GM12801 (cell line): Measurements from ENCODE around the gene ANKRD11.

Source experiments
- TF ChIP-seq, protein P1 (sequence below): IDR thresholded peaks from one replicate; pipeline ENCODE4 v1.5.1; 2011; ENCODE audit warnings: control low read depth; ENCODE audit not compliant: insufficient read length; ENCODE audit errors: extremely low read depth

Gene ANKRD11

GRCh38 chr16:89322321-89323119 is 167.8 kb downstream of the ANKRD11 start:
- TF ChIP-seq, protein P1, sequence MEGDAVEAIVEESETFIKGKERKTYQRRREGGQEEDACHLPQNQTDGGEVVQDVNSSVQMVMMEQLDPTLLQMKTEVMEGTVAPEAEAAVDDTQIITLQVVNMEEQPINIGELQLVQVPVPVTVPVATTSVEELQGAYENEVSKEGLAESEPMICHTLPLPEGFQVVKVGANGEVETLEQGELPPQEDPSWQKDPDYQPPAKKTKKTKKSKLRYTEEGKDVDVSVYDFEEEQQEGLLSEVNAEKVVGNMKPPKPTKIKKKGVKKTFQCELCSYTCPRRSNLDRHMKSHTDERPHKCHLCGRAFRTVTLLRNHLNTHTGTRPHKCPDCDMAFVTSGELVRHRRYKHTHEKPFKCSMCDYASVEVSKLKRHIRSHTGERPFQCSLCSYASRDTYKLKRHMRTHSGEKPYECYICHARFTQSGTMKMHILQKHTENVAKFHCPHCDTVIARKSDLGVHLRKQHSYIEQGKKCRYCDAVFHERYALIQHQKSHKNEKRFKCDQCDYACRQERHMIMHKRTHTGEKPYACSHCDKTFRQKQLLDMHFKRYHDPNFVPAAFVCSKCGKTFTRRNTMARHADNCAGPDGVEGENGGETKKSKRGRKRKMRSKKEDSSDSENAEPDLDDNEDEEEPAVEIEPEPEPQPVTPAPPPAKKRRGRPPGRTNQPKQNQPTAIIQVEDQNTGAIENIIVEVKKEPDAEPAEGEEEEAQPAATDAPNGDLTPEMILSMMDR, result no peak

GRCh38 chr16:89320782-89321501 is 169.4 kb downstream of the ANKRD11 start:
- TF ChIP-seq, protein P1, result no peak

GRCh38 chr16:89319886-89320781 is 170.2 kb downstream of the ANKRD11 start:
- TF ChIP-seq, protein P1, result no peak

DNA sequence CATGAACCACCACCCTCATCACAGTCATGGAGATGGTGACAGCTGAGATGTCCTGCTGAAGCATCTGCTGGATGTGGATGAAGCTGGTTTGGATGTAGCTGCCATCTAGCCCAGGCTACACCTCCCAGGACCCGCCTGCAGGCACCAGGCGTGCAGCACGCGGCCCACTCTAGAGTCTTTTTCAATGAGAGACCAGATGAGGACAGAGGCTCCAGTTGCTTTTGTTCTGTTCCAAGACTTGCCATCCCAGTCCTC is 170.8 kb downstream of the ANKRD11 start:
- TF ChIP-seq, protein P1, result no peak

- TF ChIP-seq, protein P1, result no peak
Observed at GRCh38 chr16:89318871-89319630, 171.3 kb downstream of the ANKRD11 start.

GRCh38 chr16:89318430-89318758 is 172.0 kb downstream of the ANKRD11 start:
- TF ChIP-seq, protein P1, result no peak
